T-helper 2 cell treated with Interferon-gamma antibody and Interleukin-4, amounts not matched to agents 100 ng/mL and 5 ng/mL, for 36 hours (primary cell): Measurements from ENCODE around the gene DUOX2. TPM values are rescaled to one million over a fixed set of nuclear protein-coding genes. Genes with fewer than 3 reads are reported as not detected.
"Not testable (repeated sequence)": the region's sequence is repeated elsewhere in the genome, so short reads cannot be mapped to it uniquely, and the experiment has no call there.

Experiments
- intact Hi-C: fragments of 100-400 bp; cut with micrococcal nuclease; formaldehyde crosslinking; loops from one replicate; pipeline ENCODE4 v1.15.1; 2023
- total RNA-seq: library from RNA; stranded (reverse); gene quantifications from 2 replicates; pipeline ENCODE4 v1.2.3, GENCODE V29; 2022

DUOX2 gene
- total RNA-seq, 1 donor from 2014 or later: not detected

GRCh38 chr15:45102226-45102625 lies 11.7 kb downstream of the DUOX2 start:
- intact Hi-C loops: no loop called here

GRCh38 chr15:45101749-45102148 lies 12.2 kb downstream of the DUOX2 start:
- intact Hi-C loops: no loop called here

DNA sequence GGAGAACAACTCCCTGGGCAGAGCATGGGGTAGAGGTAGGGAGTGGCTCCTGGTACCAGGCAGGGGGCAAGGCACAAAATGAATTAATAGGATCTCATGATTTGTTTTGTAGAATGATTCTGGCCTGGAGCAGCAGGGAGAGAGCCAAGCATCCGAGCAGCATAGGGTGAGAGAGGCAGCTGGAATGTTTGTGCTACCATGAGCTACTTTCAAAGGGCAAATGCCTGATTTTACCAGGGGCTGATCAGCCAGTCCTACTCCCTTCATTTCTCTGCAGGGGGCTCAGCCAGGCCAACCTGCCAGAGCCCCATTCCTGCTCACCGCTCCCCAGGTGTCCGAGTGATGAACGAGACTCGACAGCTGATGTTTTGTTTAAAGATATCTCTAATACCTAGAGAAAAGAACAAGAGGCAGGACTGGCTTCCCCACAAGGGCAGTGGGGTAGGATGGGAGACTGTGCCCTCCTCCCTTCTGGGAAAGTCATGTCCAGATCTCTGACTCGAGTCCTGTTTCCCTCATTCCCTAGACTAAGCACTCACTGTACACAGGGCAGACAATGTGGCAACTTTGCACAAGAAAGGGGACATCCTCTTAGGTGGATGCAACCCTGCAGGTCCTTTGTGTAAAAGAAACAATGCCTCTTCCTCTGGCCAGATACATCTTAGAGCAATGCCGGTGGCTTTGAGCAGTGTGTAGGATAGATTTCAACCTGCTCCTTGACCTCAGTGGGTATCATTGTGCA lies 12.9 kb downstream of the DUOX2 start:
- intact Hi-C loops: no loop called here

DNA sequence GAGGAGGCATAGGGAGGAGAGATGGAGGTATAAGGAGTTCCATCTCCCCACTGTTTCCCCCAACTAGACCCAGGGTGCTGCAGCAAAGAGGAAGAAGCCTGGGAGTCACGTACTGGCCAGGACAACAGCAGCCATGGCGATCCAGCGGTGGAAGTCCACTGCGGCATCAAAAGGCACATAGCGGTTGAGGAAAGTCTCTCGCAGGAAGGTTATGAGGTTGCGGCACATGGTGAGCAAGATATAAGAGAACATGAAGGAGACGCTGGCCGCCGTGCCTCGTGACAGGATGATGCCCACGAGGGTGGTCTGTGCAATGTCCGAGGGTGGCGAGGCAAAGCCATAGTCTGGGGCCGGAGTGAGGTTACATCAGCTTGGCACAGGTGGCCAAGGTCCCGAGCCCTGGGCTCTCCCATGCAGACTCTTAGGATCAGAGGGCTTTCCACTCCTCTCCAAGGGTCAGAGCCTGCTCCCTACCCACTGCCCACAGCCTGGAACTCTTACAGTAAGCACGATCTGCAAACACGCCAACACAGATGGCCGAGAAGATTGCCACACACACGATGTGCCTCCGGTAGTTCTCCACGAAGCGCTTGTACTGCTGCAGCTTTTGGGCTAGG lies 14.3 kb downstream of the DUOX2 start:
- intact Hi-C loops: no loop called here

DNA sequence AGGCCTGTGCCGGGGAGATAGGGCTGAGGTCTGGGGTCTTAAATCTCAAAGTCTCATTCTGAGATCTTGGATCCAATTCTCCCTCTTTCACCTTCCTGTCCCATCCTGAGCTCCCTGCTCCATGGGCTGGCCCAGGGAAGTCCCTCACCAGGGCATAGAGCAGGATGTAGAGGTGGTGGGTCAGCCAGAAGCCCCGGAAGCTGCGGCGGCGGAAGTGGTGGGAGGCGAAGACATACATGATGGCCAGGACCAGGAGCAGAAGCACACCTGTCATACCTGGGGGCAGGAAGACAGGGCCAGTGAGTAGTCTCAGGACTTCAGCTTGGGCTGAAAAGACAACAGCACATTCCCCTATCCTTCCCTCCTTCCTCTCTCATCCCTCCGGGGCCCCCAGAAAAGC lies 16.5 kb downstream of the DUOX2 start:
- intact Hi-C loops: no loop called here

- intact Hi-C loops: no loop called here
These were observed 18.3 kb downstream of the DUOX2 start for GRCh38 chr15:45095661-45096060.

GRCh38 chr15:45094358-45094730 lies 19.6 kb downstream of the DUOX2 start:
- intact Hi-C loops: no loop called here

DNA sequence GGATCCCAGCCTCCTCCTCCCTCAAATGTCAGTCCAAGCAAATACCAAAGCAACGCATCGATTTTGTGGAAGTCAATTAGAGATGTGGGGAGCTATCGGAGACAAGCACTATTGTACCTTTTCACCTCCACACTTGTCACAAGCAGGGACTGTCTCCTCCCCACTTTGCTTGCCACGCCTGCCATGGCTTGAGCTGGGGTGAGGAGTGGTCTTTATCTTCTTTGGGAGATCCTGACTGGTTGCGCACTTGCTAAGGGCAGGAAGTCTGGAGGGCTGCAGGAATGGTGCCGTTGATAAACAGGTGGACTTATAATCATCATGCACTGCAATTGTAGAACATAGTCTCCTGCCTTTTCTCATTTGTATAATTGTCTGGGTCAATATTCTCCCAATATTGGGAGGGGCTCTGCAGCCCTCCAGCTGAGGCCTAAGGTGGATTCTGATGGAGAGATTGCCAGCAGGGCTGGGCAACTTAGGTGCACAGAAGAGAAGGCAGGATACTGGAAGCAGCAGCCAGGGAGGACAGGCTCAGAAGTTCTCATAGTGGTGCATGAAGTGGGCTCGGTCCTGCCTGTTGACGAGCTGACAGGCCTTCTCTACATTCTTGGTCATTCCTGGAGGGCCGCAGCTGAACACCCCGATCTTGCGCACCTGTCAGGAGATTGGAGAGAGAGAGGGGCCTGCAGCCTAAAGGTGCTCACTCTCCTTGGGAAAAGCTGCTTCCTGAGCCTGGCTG lies 20.2 kb downstream of the DUOX2 start:
- intact Hi-C loops: no loop called here

- intact Hi-C loops: no loop called here
These were observed 21.0 kb downstream of the DUOX2 start for GRCh38 chr15:45093013-45093412.

- intact Hi-C loops: no loop called here
These were observed 22.4 kb downstream of the DUOX2 start for GRCh38 chr15:45091576-45091975.

DNA sequence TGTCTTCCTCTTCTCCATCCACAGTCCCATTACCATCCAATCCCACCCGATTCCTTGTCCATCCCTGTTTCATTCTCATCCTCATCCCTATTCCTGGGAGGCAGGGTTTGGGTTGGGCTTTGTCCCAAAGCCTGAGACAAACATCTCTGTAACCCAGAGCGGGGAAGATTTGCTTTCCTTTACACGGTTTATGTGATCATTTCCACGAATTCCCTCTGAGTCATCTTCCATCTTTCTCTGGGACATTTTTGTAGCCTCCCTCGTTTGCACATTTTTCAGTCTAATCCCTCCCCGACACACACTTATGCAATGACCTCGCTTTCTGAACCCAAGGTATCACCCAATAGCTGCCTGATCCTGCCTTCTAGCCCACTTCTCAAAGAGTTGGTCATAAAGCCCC lies 22.8 kb downstream of the DUOX2 start:
- intact Hi-C loops: no loop called here

DNA sequence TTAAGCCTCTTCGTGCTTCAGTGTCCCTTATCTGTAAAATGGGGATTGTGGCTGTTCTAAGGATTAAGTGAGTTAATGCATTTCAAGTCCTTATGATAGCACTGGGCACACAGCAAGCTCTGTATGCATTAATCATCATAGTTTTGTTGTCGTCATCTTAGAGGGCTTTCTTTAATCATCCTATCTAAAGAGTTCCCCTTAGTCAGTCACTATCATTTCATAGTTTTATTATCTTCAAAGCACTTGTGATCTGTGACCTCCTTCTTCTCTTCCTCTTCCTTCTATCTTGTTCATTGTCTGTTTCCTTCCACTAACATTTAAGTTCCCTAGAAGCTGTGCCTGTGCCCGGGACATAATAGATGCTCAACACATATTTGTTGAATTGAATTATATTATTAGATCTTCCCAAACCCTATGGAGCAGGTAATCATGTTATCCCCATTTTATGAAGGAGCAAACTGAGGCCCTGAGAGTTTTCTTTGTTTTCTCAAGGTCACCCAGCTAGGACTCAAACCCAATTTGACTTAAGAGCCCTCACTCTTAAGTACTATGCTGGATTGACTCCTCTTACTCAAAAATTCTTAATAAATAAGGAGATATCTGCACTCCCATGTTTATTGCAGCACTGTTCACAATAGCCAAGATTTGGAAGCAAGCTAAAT lies 24.1 kb downstream of the DUOX2 start:
- intact Hi-C loops: no loop called here

DNA sequence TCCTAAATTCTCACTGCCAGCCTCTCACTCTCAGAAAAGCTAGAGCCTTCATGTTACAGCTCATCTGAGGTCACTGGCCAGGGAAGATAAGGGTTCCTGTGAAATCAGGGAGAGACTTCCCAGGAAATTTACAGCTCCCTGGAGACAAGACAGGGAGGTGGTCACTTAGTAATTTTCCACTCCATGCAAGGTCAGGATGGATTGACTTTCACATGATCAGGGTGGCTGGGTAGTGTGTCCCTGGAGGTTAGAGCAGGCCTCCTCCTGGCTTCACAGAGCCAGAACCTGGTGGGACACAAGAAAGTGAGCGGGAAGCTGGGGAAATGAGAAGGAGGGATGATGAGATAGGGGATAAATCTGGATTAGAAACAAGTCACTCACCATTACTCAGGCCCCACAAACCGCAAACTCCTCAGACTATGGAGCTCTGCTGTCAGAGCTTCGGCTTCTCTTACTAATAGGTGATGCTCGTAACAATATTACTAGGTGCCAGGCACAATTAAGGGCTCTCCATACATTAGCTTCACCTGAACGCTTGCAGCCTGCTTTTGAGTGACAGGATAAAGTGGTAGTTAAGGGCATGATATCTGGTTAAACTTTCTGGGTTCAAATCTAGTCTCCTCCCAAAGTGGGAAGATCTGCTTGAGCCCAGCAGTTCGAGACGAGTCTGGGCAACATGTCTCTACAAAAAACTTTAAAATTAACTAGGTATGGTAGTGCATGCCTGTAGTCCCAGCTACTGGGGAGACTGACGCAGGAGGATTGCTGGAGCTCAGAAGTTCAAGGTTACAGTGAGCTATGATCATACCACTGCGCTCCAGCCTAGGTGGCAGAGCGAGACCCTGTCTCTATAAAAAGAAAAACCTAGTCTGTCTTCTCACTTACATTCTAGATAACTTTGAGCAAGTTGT lies 24.9 kb downstream of the DUOX2 start:
- intact Hi-C loops: no loop called here

GRCh38 chr15:45087513-45087912 lies 26.5 kb downstream of the DUOX2 start:
- intact Hi-C loops: no loop called here

GRCh38 chr15:45084163-45084562 lies 29.8 kb downstream of the DUOX2 start:
- intact Hi-C loops: no loop called here

DNA sequence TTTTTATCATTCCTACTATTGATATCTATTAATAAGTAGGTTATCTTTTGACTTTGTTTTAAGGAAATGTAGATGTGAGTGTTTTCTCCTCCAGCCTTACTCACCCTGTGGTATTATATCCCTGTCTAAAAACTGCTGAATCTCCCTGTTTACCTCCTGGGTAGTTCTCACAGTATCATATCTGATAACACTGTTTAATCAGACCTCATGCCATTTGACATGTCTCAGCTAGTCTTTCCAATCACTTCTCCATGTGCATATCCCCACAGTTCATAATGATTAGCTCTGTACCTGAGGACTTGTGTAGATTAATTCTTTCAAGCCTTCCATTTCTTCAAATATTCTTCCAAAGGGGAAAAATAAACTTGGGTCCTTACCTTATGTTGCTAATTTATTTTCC lies 30.7 kb downstream of the DUOX2 start:
- intact Hi-C loops: no loop called here

DNA sequence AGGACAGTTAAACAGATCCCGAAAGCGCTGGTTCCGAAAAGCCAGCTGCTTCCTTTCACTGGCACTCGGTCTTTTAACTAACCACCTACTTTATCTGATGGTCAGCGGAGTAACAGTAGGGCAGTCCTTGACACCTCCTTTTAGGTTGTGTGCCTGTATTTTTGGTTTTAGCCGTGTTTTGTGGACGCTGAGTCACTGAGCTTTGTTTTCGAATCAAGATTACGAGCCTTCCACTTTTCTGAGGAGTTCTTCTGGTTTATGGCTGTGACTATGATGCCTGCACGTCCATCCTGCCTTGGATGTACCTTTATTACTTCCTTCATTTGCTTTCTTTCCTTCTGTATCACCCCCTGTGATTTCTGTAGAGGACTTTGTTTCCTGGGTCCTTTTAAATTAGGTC lies 31.6 kb downstream of the DUOX2 start:
- intact Hi-C loops: not testable (repeated sequence)

DNA sequence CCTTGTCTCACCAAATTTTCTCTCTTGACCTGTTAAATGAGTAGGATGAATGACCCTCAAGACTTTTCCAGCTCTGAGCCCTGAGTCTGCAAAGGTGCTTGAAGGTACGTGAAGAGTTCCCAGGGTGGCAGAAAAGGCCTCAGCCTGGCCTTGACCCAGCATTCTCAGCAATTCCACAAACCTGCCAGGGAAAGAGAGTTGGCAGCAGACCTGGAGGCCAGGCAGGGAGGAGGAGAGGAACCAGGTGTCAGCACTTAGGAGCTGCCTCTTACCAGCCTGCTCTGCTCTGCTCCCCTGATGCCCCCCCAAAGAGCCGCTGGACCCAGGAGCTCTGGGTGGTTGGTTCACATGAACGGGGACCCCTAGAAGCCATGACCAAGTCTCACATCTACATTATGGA lies 33.4 kb downstream of the DUOX2 start:
- intact Hi-C loops: not testable (repeated sequence)

DNA sequence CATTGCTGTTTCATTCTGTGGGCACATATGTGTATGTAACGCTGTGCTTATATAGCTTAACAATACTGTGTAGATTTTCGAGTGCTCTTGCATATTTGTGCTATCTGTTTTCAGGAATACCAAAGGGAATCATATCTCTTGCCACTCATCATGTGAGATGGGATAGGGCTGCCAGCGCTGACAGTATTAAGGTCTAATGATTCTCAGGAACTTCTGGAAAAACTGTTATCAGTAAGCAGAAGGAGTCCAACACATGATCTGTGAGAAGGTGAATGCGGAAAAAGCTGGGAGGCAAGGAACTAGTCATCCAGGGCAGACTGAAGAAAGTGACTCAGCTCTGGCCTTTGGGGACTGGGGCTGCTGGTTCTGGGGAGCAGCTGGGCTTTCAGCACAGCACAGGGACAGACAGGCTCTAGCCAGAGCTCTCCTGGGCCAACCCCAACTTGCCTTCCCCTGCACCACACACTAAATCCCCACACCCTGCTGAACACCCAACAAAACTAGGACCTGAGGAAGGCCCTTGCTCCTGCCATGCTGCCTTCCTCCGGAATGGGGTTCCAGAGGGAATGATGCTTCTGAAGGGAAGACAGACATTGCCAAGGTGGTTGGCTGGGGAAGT lies 34.2 kb downstream of the DUOX2 start:
- intact Hi-C loops: not testable (repeated sequence)

DNA sequence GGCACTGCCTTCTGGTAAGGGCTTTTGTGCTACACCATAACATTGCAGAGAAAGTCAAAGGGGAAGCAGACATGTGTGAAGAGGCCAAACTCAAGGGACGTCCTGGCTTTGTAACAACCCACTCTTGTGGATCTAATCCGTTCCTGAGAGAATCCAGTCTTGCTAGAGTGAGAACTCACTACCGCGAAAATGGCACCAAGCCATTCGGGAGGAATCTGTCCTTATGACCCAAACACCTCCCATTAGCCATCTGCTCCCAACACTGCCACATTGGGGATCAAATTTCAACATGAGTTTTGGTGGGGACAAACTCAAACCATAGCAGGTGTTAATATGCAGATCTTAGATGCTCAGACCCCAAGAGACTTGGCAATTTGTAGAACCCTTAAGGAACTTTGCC lies 34.8 kb downstream of the DUOX2 start:
- intact Hi-C loops: not testable (repeated sequence)

DNA sequence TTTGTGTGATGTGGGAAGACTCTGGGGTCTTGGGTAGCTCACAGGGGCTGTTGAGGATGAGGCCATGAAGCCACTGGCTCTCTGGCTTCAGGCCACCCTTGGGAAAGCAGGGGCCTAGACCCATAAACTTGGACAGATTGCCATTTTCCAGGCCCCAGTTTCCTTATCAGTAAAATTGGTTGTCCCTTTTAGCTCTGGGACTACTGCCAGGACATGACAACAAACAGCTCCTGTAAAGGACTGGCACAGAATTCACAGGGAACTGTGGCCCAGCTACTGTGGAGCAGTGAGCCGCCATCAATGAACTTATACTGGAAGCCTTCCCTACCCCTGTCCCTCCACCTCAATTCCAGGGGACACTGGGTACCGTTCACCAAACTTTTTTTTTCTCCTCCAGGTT lies 36.6 kb downstream of the DUOX2 start:
- intact Hi-C loops: not testable (repeated sequence)
